HEK293T (cell line): ENCODE measurements around the gene SEC24A.

Experiments
- CTCF ChIA-PET: fragments of 350-600 bp; formaldehyde crosslinking; extraction: SDS; loops from one replicate; lab custom pipeline; 2021; ENCODE audit warnings: antibody characterized with exemption, inconsistent platforms; lab: Yijun Ruan, JAX
- POLR2A ChIA-PET: fragments of 350-600 bp; formaldehyde crosslinking; extraction: SDS; loops from one replicate; lab custom pipeline; 2020; ENCODE audit warnings: antibody characterized with exemption, inconsistent platforms; lab: Yijun Ruan, JAX
- DNase-seq: peaks from one replicate; pipeline ENCODE4 v3.0.0; 2012; ENCODE audit warnings: mixed read lengths; ENCODE audit errors: extremely low spot score
- FOXA1 ChIP-seq: fragments of 450-650 bp; IDR thresholded peaks from 2 replicates; pipeline ENCODE4 v1.6.1; 2016; ENCODE audit warnings: mild to moderate bottlenecking

SEC24A gene

GRCh38 chr5:134777366-134777765 lies 128.8 kb downstream of the SEC24A start:
- CTCF ChIA-PET, result interaction anchor here (0.7 kb wide), 1 partner anchor 14 kb away, joined by 10 read pairs; no protein-coding TSS in a partner anchor
- TF ChIP-seq FOXA1, result no peak
- POLR2A ChIA-PET, result interaction anchor here (1.0 kb wide), 1 partner anchor 39 kb away, joined by 3 read pairs; no protein-coding TSS in a partner anchor
- DNase-seq, result no peak
